Hepatocyte (in vitro differentiated cells): ENCODE data around the gene ITPKC. TPM values are rescaled to one million over a fixed set of nuclear protein-coding genes. Genes with fewer than 3 reads are reported as not detected.

Experiments
- DNase-seq: peaks from one replicate; pipeline ENCODE4 v3.0.0-alpha.2; 2016; ENCODE audit warnings: low spot score
- H2AFZ ChIP-seq: fragments of 200-600 bp; sonication (generic); 2 replicates; pipeline ENCODE4 v1.6.0; 2016; ENCODE audit warnings: antibody characterized with exemption, mild to moderate bottlenecking
- H3K27ac ChIP-seq: fragments of 200-600 bp; sonication (generic); 2 replicates; pipeline ENCODE4 v1.5.1; 2016; ENCODE audit warnings: mild to moderate bottlenecking
- H3K27me3 ChIP-seq: fragments of 200-600 bp; sonication (generic); 2 replicates; pipeline ENCODE4 v1.6.1; 2016
- H3K36me3 ChIP-seq: fragments of 200-600 bp; sonication (generic); replicated peaks from 2 replicates; pipeline ENCODE4 v1.5.1; 2016; ENCODE audit warnings: low read depth; ENCODE audit not compliant: insufficient read depth
- H3K4me1 ChIP-seq: fragments of 200-600 bp; sonication (generic); 2 replicates; pipeline ENCODE4 v1.5.1; 2016; ENCODE audit warnings: mild to moderate bottlenecking, moderate library complexity; ENCODE audit not compliant: insufficient read depth
- H3K4me2 ChIP-seq: fragments of 200-600 bp; sonication (generic); 2 replicates; pipeline ENCODE4 v1.6.0; 2016
- H3K4me3 ChIP-seq: fragments of 200-600 bp; sonication (generic); 2 replicates; pipeline ENCODE4 v1.5.1; 2016; ENCODE audit warnings: mild to moderate bottlenecking
- H3K79me2 ChIP-seq: fragments of 200-600 bp; sonication (generic); 2 replicates; pipeline ENCODE4 v1.6.0; 2017; ENCODE audit warnings: mild to moderate bottlenecking
- H3K9me2 ChIP-seq: fragments of 200-600 bp; sonication (generic); replicated peaks from 2 replicates; pipeline ENCODE4 v1.6.0; 2017; ENCODE audit warnings: mild to moderate bottlenecking; ENCODE audit not compliant: insufficient read depth
- H3K9me3 ChIP-seq: fragments of 200-600 bp; sonication (generic); 2 replicates; pipeline ENCODE4 v1.5.1; 2016; ENCODE audit warnings: low read depth, mild to moderate bottlenecking
- H4K20me1 ChIP-seq: fragments of 200-600 bp; sonication (generic); 2 replicates; pipeline ENCODE4 v1.6.0; 2016; ENCODE audit warnings: mild to moderate bottlenecking; ENCODE audit not compliant: insufficient read depth, poor library complexity, severe bottlenecking
- EZH2 ChIP-seq: fragments of 200-600 bp; sonication (generic); IDR thresholded peaks from 2 replicates; pipeline ENCODE4 v1.6.1; 2016; ENCODE audit warnings: antibody characterized with exemption, mild to moderate bottlenecking, borderline replicate concordance
- EZH2phosphoT487 ChIP-seq: fragments of 200-600 bp; sonication (generic); IDR thresholded peaks from one replicate; pipeline ENCODE4 v1.6.1; 2018; ENCODE audit warnings: antibody characterized with exemption, mild to moderate bottlenecking, low read depth, moderate library complexity; ENCODE audit not compliant: unreplicated experiment, severe bottlenecking
- WGBS: methylation state at CpG from one replicate; pipeline ENCODE4 v1.1.6; 2016; ENCODE audit warnings: low lambda C conversion rate; ENCODE audit errors: missing lambda C conversion rate; 5-methylcytosine and 5-hydroxymethylcytosine counted together
- polyA plus RNA-seq: library from polyadenylated mRNA; unstranded; fragments of >200 nt; fragmentation: Nextera tagmentation; extraction: Ambion mirVana; gene quantifications from 2 replicates; pipeline ENCODE4 v1.2.1, GENCODE V29; 2016
- total RNA-seq: library from RNA; depleted of rRNA; stranded (reverse); fragments of >200 nt; gene quantifications from 2 replicates; pipeline ENCODE4 v1.2.3, GENCODE V29; 2014
- TF ChIP-seq, protein P1 (sequence below): fragments of 200-600 bp; sonication (generic); IDR thresholded peaks from 2 replicates; pipeline ENCODE4 v1.5.1; 2016; ENCODE audit warnings: antibody characterized with exemption, mild to moderate bottlenecking; ENCODE audit not compliant: poor library complexity

ITPKC gene
- total and polyA plus RNA-seq, 2 experiments from 2014 or later = 52.9 to 75.8 TPM

DNA sequence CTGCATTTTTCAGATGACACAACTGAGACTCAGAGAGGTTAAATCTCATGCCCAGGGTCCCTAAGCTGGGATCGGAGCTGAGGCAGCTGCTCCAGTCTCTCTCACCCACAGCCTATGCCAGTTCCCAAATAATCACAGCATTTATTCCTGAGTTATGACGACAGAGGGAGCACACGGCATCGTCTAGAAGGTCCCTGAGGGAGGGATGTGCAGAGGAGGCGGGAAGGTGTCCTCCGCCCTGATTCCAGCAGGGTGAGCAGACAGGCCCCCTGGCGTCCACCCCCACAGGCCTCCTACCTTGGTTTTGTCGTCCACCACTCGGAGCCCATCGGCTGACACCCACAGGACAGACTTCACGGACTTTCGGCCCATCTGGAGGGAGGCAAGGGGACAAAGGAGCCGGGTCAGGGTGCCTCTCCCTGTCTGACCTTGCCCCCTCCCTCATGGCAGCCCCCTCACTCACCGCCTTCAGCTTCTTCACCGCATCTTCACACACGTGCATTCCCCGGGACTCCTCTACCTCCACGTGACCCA, 34.4 kb upstream of the ITPKC start:
- WGBS = 91% methylated on average over 18 of the region's 18 CpGs
- no peaks in the 10 kb centered on the region for H3K36me3 ChIP-seq
- H3K9me2 ChIP-seq = no peaks in the 10 kb centered on the region
- no peaks in the 10 kb centered on the region for H3K4me1 ChIP-seq
- H3K27me3 ChIP-seq = no peaks in the 10 kb centered on the region
- TF ChIP-seq EZH2phosphoT487 (no peak), EZH2 (no peak)
- TF ChIP-seq, protein P1, sequence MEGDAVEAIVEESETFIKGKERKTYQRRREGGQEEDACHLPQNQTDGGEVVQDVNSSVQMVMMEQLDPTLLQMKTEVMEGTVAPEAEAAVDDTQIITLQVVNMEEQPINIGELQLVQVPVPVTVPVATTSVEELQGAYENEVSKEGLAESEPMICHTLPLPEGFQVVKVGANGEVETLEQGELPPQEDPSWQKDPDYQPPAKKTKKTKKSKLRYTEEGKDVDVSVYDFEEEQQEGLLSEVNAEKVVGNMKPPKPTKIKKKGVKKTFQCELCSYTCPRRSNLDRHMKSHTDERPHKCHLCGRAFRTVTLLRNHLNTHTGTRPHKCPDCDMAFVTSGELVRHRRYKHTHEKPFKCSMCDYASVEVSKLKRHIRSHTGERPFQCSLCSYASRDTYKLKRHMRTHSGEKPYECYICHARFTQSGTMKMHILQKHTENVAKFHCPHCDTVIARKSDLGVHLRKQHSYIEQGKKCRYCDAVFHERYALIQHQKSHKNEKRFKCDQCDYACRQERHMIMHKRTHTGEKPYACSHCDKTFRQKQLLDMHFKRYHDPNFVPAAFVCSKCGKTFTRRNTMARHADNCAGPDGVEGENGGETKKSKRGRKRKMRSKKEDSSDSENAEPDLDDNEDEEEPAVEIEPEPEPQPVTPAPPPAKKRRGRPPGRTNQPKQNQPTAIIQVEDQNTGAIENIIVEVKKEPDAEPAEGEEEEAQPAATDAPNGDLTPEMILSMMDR = no peak
- no peak overlapping the region for H2AFZ ChIP-seq
- H4K20me1 ChIP-seq = no peaks in the 10 kb centered on the region
- H3K27ac ChIP-seq = no peak overlapping the region
- H3K9me3 ChIP-seq = no peaks in the 10 kb centered on the region
- no peaks in the 10 kb centered on the region for H3K79me2 ChIP-seq
- DNase-seq = no peak
- H3K4me2 ChIP-seq = no peak overlapping the region
- no peak overlapping the region for H3K4me3 ChIP-seq

- Histone ChIP-seq H3K27me3 (no peaks in the 10 kb centered on the region), H3K36me3 (no peaks in the 10 kb centered on the region), H3K4me1 (no peaks in the 10 kb centered on the region), H3K9me2 (no peaks in the 10 kb centered on the region), H2AFZ (no peak overlapping the region), H3K79me2 (peaks cover 7% of the 10 kb centered on the region), H3K4me2 (no peak overlapping the region), H4K20me1 (no peaks in the 10 kb centered on the region), H3K27ac (no peak overlapping the region), H3K4me3 (no peak overlapping the region), H3K9me3 (no peaks in the 10 kb centered on the region)
- WGBS = 91% methylated on average over 9 of the region's 9 CpGs
- DNase-seq = no peak
- TF ChIP-seq, protein P1 = no peak
- TF ChIP-seq EZH2 (no peak), EZH2phosphoT487 (no peak)
These were observed 33.5 kb upstream of the ITPKC start for GRCh38 chr19:40683437-40683836.

- H3K4me1 ChIP-seq = peaks cover 5% of the 10 kb centered on the region
- H3K27ac ChIP-seq = no peak overlapping the region
- H3K79me2 ChIP-seq = peaks cover 15% of the 10 kb centered on the region
- no peaks in the 10 kb centered on the region for H3K36me3 ChIP-seq
- TF ChIP-seq EZH2phosphoT487 (no peak), EZH2 (no peak)
- TF ChIP-seq, protein P1 = no peak
- no peaks in the 10 kb centered on the region for H3K9me3 ChIP-seq
- no peak for DNase-seq
- H3K4me2 ChIP-seq = no peak overlapping the region
- H4K20me1 ChIP-seq = no peaks in the 10 kb centered on the region
- H2AFZ ChIP-seq = no peak overlapping the region
- H3K27me3 ChIP-seq = no peaks in the 10 kb centered on the region
- 95% methylated on average over 21 of the region's 32 CpGs for WGBS
- no peak overlapping the region for H3K4me3 ChIP-seq
- no peaks in the 10 kb centered on the region for H3K9me2 ChIP-seq
These were observed 32.6 kb upstream of the ITPKC start for GRCh38 chr19:40684280-40684679.
